ENCODE measurements around the gene UNC79. TPM values are rescaled to one million over a fixed set of nuclear protein-coding genes. Genes with fewer than 3 reads are reported as not detected.

Gene UNC79
- total RNA-seq, 1 experiment from 2014 or later, result 0.07 TPM

GRCh38 chr14:93395231-93395630 is 35.5 kb upstream of the UNC79 start:
- CTCF ChIA-PET, result no interaction called here
- Histone ChIP-seq H3K79me2 (ENCODE audit: low read depth) (no peaks in the 10 kb centered on the region), H3K9me3 (ENCODE audit: insufficient read depth, low read depth) (no peaks in the 10 kb centered on the region), H3K4me2 (no peak overlapping the region), H3K4me1 (replicated peaks; ENCODE audit: insufficient read depth) (no peaks in the 10 kb centered on the region), H3K27ac (no peak overlapping the region), H3K9me2 (ENCODE audit: insufficient read depth) (no peaks in the 10 kb centered on the region), H3F3A (ENCODE audit: insufficient read depth, low read depth) (0 out of 2 replicates have a peak, but pooled peaks cover 3% of the 10 kb centered on the region), H2AFZ (no peak overlapping the region), H3K36me3 (ENCODE audit: low read depth) (no peaks in the 10 kb centered on the region), H3K27me3 (ENCODE audit: insufficient read depth, low read depth) (peaks cover 4% of the 10 kb centered on the region; the same call in 1 of the 2 replicates), H4K20me1 (ENCODE audit: insufficient read depth) (no peaks in the 10 kb centered on the region), H3K4me3 (no peak overlapping the region)
- no peak for DNase-seq
- intact Hi-C loops (cut with micrococcal nuclease; ENCODE audit: unreplicated experiment), result no loop called here
- TF ChIP-seq CTCF (conservative IDR thresholded peaks at IDR 0.05), result no peak
- no peak for TF ChIP-seq EZH2 (IDR thresholded peaks at IDR 0.05; ENCODE audit: low read depth)
- no TSS peak for BruUV-seq (replicated peaks)
- POLR2A ChIA-PET (ENCODE audit: unreplicated experiment), result no interaction called here

GRCh38 chr14:93396456-93396855 is 34.3 kb upstream of the UNC79 start:
- Histone ChIP-seq H2AFZ (no peak overlapping the region), H3K79me2 (ENCODE audit: low read depth) (no peaks in the 10 kb centered on the region), H3K4me2 (no peak overlapping the region), H3K27ac (no peak overlapping the region), H3F3A (ENCODE audit: insufficient read depth, low read depth) (0 out of 2 replicates have a peak, but pooled peaks cover 3% of the 10 kb centered on the region), H3K36me3 (ENCODE audit: low read depth) (no peaks in the 10 kb centered on the region), H4K20me1 (ENCODE audit: insufficient read depth) (no peaks in the 10 kb centered on the region), H3K4me3 (no peak overlapping the region), H3K27me3 (ENCODE audit: insufficient read depth, low read depth) (peaks cover 16% of the 10 kb centered on the region), H3K9me3 (ENCODE audit: insufficient read depth, low read depth) (no peaks in the 10 kb centered on the region), H3K4me1 (replicated peaks; ENCODE audit: insufficient read depth) (no peaks in the 10 kb centered on the region), H3K9me2 (ENCODE audit: insufficient read depth) (no peaks in the 10 kb centered on the region)
- no peak for DNase-seq
- BruUV-seq (replicated peaks), result no TSS peak
- intact Hi-C loops (cut with micrococcal nuclease; ENCODE audit: unreplicated experiment), result no loop called here
- TF ChIP-seq EZH2 (IDR thresholded peaks at IDR 0.05; ENCODE audit: low read depth) (no peak), CTCF (conservative IDR thresholded peaks at IDR 0.05) (no peak)
- ChIA-PET CTCF (no interaction called here), POLR2A (ENCODE audit: unreplicated experiment) (interaction anchor here (0.6 kb wide), 1 partner anchor 100 kb away, joined by 5 read pairs; no protein-coding TSS in a partner anchor)

GRCh38 chr14:93398491-93398890 is 32.2 kb upstream of the UNC79 start:
- BruUV-seq (replicated peaks), result no TSS peak
- Histone ChIP-seq H4K20me1 (ENCODE audit: insufficient read depth) (no peaks in the 10 kb centered on the region), H3K4me3 (no peak overlapping the region), H3K36me3 (ENCODE audit: low read depth) (no peaks in the 10 kb centered on the region), H3F3A (ENCODE audit: insufficient read depth, low read depth) (0 out of 2 replicates have a peak, but pooled peaks cover 3% of the 10 kb centered on the region), H3K4me1 (replicated peaks; ENCODE audit: insufficient read depth) (no peaks in the 10 kb centered on the region), H3K4me2 (no peak overlapping the region), H3K9me3 (ENCODE audit: insufficient read depth, low read depth) (no peaks in the 10 kb centered on the region), H3K27ac (no peak overlapping the region), H2AFZ (no peak overlapping the region), H3K27me3 (ENCODE audit: insufficient read depth, low read depth) (peaks cover 30% of the 10 kb centered on the region), H3K9me2 (ENCODE audit: insufficient read depth) (no peaks in the 10 kb centered on the region), H3K79me2 (ENCODE audit: low read depth) (no peaks in the 10 kb centered on the region)
- intact Hi-C loops (cut with micrococcal nuclease; ENCODE audit: unreplicated experiment), result no loop called here
- no peak for DNase-seq
- ChIA-PET POLR2A (ENCODE audit: unreplicated experiment) (no interaction called here), CTCF (no interaction called here)
- TF ChIP-seq EZH2 (IDR thresholded peaks at IDR 0.05; ENCODE audit: low read depth), result no peak
- TF ChIP-seq CTCF (conservative IDR thresholded peaks at IDR 0.05), result no peak

All from PC-9 (cell line).